AG09309 (cell line): ENCODE data around the gene RANBP1.
A peak's percentile ranks its signal among the peaks of the same experiment; 100 is the strongest.

ENCODE experiments used
- DNase-seq: peaks from one replicate; pipeline ENCODE4 v3.0.0-alpha.2; 2010; ENCODE audit warnings: low read depth
- H3K4me3 ChIP-seq: 2 replicates; pipeline ENCODE4 v1.5.1; 2011; ENCODE audit warnings: mild to moderate bottlenecking, low read depth, low read length, moderate library complexity; ENCODE audit not compliant: control insufficient read depth
- CTCF ChIP-seq: IDR thresholded peaks from 2 replicates; pipeline ENCODE4 v1.5.1; 2011; ENCODE audit warnings: mild to moderate bottlenecking, low read depth, low read length, inconsistent platforms; ENCODE audit not compliant: insufficient read depth, control insufficient read depth; ENCODE audit errors: missing control alignments

The RANBP1 gene

GRCh38 chr22:20089226-20089976 is 26.5 kb upstream of the RANBP1 start:
- no peak overlapping the region for H3K4me3 ChIP-seq
- TF ChIP-seq CTCF: no peak
- DNase-seq: no peak

GRCh38 chr22:20089977-20090729 is 25.8 kb upstream of the RANBP1 start:
- peak; percentile 16 for DNase-seq
- no peak overlapping the region for H3K4me3 ChIP-seq
- no peak for TF ChIP-seq CTCF

- no peak for DNase-seq
- no peak overlapping the region for H3K4me3 ChIP-seq
- no peak for TF ChIP-seq CTCF
These were observed 25.1 kb upstream of the RANBP1 start for GRCh38 chr22:20090730-20091240.

GRCh38 chr22:20091690-20092476 is 24.0 kb upstream of the RANBP1 start:
- no peak for TF ChIP-seq CTCF
- DNase-seq: no peak

GRCh38 chr22:20092477-20092854 is 23.4 kb upstream of the RANBP1 start:
- no peak for TF ChIP-seq CTCF
- H3K4me3 ChIP-seq: no peak overlapping the region
- no peak for DNase-seq

More at GRCh38 chr22:20091690-20092476, 24.0 kb upstream of the RANBP1 start:
- H3K4me3 ChIP-seq: no peak overlapping the region
